Fibroblast of pulmonary artery (primary cell): Measurements from ENCODE around the gene TTC21B.
A peak's percentile ranks its signal among the peaks of the same experiment; 100 is the strongest.
"Not testable (repeated sequence)": the region's sequence is repeated elsewhere in the genome, so short reads cannot be mapped to it uniquely, and the experiment has no call there.

Experiments
- DNase-seq: peaks from one replicate; pipeline ENCODE4 v3.0.0-alpha.2; 2010; ENCODE audit warnings: low read depth
- H3K4me3 ChIP-seq: replicated peaks from 2 replicates; pipeline ENCODE4 v1.5.1; 2011; ENCODE audit warnings: low read depth, mild to moderate bottlenecking, control low read depth, low read length, moderate library complexity
- CTCF ChIP-seq: IDR thresholded peaks from 2 replicates; pipeline ENCODE4 v1.5.1; 2011; ENCODE audit warnings: mild to moderate bottlenecking, control low read depth, low read length, inconsistent platforms; ENCODE audit errors: missing control alignments

The TTC21B gene

GRCh38 chr2:165953655-165954606 is at the start of gene TTC21B:
Gene TTC21B, minus strand, starts transcription at chr2:165953776. Its CDS starts 71 bp downstream, at chr2:165953705.
- TF ChIP-seq CTCF, result peak; percentile 64
- peak; percentile 97 for DNase-seq

GRCh38 chr2:166000401-166000800 is 46.8 kb upstream of the TTC21B start:
- TF ChIP-seq CTCF, result no peak
- H3K4me3 ChIP-seq, result no peak overlapping the region
- no peak for DNase-seq

More at GRCh38 chr2:165953655-165954606, at the start of gene TTC21B:
- H3K4me3 ChIP-seq, result peak within 1 kb of the TSS; percentile 61

- DNase-seq, result no peak
- TF ChIP-seq CTCF, result no peak
- no peak overlapping the region for H3K4me3 ChIP-seq
Measured at GRCh38 chr2:165990846-165991245, 37.3 kb upstream of the TTC21B start.

GRCh38 chr2:165989851-165990250 is 36.3 kb upstream of the TTC21B start:
- no peak for DNase-seq
- no peak overlapping the region for H3K4me3 ChIP-seq
- TF ChIP-seq CTCF, result no peak

GRCh38 chr2:165985120-165985519 is 31.5 kb upstream of the TTC21B start:
- H3K4me3 ChIP-seq, result no peak overlapping the region
- TF ChIP-seq CTCF, result no peak
- no peak for DNase-seq

GRCh38 chr2:165972161-165972560 is 18.6 kb upstream of the TTC21B start:
- not testable (repeated sequence) for DNase-seq, H3K4me3 ChIP-seq

GRCh38 chr2:165970663-165971062 is 17.1 kb upstream of the TTC21B start:
- DNase-seq, result no peak
- H3K4me3 ChIP-seq, result no peak overlapping the region
- TF ChIP-seq CTCF, result no peak
